Fibroblast of pulmonary artery (primary cell): ENCODE measurements around the gene TMEM131L.

Experiments used
- DNase-seq: peaks from one replicate; pipeline ENCODE4 v3.0.0-alpha.2; 2010; ENCODE audit warnings: low read depth
- H3K4me3 ChIP-seq: replicated peaks from 2 replicates; pipeline ENCODE4 v1.5.1; 2011; ENCODE audit warnings: low read depth, mild to moderate bottlenecking, control low read depth, low read length, moderate library complexity
- TF ChIP-seq, protein P1 (sequence below): IDR thresholded peaks from 2 replicates; pipeline ENCODE4 v1.5.1; 2011; ENCODE audit warnings: mild to moderate bottlenecking, control low read depth, low read length, inconsistent platforms; ENCODE audit errors: missing control alignments

The TMEM131L gene

DNA sequence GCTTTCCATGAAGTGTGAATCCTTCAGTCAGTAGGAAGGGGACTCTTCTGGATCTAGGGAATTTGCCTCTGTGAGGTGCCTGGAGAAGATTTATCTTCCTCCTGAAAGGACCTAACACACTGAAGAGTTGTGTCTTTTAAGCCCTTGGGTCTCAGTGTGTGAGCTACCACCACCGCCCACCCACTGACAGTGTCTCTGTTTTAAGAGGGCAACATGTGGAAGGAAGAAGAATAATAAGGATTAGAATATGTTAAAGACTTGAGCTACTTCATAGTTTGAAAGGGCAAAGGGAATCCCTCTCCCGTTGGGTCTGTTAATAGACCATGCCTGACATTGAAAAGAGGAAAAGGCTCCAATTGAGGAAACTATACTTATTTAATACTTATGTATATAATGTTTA lies 153.7 kb downstream of the TMEM131L start:
- no peak for DNase-seq
- TF ChIP-seq, protein P1, sequence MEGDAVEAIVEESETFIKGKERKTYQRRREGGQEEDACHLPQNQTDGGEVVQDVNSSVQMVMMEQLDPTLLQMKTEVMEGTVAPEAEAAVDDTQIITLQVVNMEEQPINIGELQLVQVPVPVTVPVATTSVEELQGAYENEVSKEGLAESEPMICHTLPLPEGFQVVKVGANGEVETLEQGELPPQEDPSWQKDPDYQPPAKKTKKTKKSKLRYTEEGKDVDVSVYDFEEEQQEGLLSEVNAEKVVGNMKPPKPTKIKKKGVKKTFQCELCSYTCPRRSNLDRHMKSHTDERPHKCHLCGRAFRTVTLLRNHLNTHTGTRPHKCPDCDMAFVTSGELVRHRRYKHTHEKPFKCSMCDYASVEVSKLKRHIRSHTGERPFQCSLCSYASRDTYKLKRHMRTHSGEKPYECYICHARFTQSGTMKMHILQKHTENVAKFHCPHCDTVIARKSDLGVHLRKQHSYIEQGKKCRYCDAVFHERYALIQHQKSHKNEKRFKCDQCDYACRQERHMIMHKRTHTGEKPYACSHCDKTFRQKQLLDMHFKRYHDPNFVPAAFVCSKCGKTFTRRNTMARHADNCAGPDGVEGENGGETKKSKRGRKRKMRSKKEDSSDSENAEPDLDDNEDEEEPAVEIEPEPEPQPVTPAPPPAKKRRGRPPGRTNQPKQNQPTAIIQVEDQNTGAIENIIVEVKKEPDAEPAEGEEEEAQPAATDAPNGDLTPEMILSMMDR, result no peak
- no peak overlapping the region for H3K4me3 ChIP-seq

DNA sequence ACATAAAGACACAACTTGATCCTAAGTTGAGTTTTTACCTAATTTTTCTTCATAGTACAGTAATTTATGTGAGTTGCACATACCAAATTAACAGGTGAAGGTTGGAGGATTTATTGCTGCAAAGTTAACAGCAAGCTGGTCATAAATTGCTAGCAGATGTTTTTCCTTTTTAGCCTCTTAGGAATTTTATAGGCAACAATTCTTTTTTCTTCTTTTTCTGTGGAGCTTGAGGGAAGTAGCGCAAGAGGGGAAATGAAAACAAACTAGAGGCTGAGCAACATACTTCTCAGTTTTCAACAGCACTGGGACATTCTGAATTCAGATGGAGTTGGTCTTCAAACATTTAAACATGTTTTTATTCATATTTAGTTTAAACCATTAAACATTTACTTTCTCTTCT lies 154.2 kb downstream of the TMEM131L start:
- no peak for DNase-seq
- H3K4me3 ChIP-seq, result no peak overlapping the region
- TF ChIP-seq, protein P1, result no peak

DNA sequence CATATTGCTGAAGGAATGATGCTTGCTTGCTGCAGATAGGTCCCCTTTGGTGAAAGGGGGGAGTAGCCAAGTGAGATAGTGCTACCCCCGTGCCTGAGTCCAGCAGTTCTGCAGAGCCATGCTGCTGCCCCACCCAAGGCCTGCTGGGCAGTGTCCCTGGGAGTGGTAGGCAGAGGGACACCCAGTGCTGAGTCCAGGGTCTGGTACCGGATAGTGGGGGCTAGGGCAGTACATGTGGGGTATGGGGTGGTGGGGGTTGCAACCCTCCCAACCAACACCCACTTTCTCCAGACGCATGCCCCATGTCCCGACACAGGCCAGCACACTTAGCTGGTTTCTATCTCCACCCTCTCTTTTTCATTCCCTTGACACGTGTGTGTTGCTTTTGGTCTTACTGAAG lies 155.9 kb downstream of the TMEM131L start:
- no peak overlapping the region for H3K4me3 ChIP-seq
- DNase-seq, result no peak
- TF ChIP-seq, protein P1, result no peak

DNA sequence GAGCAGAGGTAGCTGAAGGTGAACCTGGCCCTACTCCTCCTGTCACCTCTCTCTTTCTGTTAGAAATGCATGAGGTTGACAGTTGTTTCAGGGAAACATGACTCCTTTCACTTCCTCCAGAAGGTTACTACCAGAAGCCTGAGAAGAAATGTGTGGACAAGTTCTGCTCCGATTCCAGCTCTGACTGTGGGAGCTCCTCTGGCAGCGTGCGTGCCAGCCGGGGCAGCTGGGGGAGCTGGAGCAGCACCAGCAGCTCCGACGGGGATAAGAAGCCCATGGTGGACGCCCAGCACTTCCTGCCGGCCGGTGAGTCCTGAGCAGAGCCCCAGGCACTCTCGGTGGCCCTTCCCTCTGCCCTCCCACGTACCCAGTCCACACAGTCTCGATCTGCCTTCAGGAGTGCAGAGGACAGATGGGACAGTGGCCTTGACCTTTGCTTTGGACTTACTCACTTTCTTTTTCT lies 156.6 kb downstream of the TMEM131L start:
- TF ChIP-seq, protein P1, result no peak
- no peak overlapping the region for H3K4me3 ChIP-seq
- no peak for DNase-seq

DNA sequence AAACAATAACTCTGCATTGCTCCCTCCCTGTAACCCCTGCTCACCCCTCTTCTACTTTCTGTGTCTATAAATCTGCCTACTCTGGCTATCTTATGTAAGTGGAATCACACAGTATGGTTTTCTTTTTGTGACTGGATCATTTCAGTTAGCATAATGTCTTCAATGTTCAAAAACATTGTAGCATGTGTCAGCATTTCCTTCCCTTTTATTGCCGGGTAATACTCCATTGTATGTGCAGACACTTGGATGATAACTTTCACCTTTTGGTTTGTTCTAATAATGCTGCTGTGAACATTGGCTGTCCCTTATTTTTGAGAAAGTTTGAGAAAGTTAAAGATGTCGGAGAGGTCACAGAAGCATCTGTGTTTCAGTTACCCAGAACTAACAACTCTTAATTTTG lies 157.3 kb downstream of the TMEM131L start:
- TF ChIP-seq, protein P1, result no peak
- no peak overlapping the region for H3K4me3 ChIP-seq

DNA sequence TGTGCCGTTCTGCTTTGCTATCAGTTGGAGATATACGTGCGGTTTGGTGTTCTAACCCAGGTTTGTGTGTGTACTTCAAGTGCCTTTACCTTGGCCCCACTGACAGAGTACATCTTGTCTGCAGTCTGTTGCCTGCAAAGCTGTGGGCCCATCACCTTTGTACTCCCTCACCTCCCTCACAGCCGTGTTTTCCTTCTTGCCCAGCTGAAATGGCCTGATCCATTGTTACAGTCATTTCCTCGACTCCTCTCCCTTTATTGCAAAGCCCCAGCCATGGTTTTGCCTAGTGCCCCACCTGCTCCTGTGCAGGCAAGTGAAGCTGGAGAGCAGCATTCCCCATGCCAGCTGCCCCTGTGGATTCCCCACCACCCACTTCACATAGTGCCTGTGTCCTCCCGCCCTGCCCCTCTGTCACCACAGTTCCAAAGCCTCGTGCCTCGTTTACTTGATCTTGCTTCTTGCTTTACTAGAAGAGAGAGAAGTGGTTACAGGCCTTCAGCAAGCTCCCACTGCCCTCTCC lies 162.7 kb downstream of the TMEM131L start:
- no peak overlapping the region for H3K4me3 ChIP-seq
- no peak for DNase-seq
- TF ChIP-seq, protein P1, result no peak

More for the DNA sequence above, 157.3 kb downstream of the TMEM131L start:
- no peak for DNase-seq

DNA sequence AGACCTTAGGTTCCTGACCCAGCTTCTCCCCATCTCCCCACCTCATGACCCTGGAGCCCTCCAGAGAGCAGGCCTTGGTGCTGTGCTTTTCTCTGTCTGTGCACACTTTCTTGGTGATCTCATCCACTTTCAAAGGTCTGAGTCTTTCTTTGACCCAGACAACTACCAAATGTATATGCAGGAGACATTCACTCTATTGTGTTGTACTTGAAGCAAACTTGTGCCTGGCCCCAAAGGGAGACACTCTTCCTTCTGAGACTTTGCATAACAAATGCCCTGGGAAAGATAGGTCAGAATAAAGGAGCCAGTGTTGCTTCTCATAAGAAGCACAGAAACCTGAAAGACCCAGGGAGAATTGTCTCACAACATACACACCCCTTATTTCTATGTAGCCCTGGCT lies 163.6 kb downstream of the TMEM131L start:
- H3K4me3 ChIP-seq, result no peak overlapping the region
- no peak for DNase-seq
- TF ChIP-seq, protein P1, result no peak
